K562 (cell line): Measurements from ENCODE around the gene SRMS. TPM values are rescaled to one million over a fixed set of nuclear protein-coding genes. Genes with fewer than 3 reads are reported as not detected.

Experiments used
- ATAC-seq: fragments of 200-7000 bp; cut with Tn5 transposase; 3 replicates; pipeline ENCODE4 v1.9.1; 2020; ENCODE audit warnings: moderate library complexity
- BruUV-seq: library from RNA; stranded (reverse); fragments of 400-500 nt; replicated peaks from 2 replicates; lab custom pipeline; 2021; lab: Mats Ljungman, UMichigan
- CTCF ChIA-PET: fragments of 300-600 bp; formaldehyde crosslinking; extraction: SDS; loops from one replicate; lab custom pipeline; 2021; ENCODE audit warnings: low intra/inter-chr PET ratio; lab: Yijun Ruan, JAX
- POLR2A ChIA-PET: fragments of 300-600, 350-650 bp; sonication (Branson Sonifier 250); formaldehyde crosslinking; extraction: SDS; loops from one replicate; lab custom pipeline; 2021; ENCODE audit warnings: antibody characterized with exemption, inconsistent platforms; lab: Yijun Ruan, JAX
- DNase-seq, 4 experiments: peaks; one replicate each; pipeline versions ENCODE4 v3.0.0 to v3.0.0-alpha.2; 2011 to 2018; ENCODE audit warnings: low spot score in 3 of 4, mixed read lengths in 3 of 4; ENCODE audit errors: extremely low read depth in 1 of 4
- FAIRE-seq: peaks from 2 replicates; lab custom pipeline; 2011; peaks lifted over from hg19 to GRCh38; lab: Jason Lieb, UNC
- H2AFZ ChIP-seq: 2 replicates; pipeline ENCODE4 v1.6.0; 2011; ENCODE audit warnings: low read depth, low read length, control low read depth, inconsistent platforms
- H3K27ac ChIP-seq: fragments of 200-600 bp; 3 replicates; pipeline ENCODE4 v1.8.0; 2011; ENCODE audit warnings: low read depth, mild to moderate bottlenecking, control low read depth, inconsistent platforms, low read length, moderate library complexity, mixed read lengths; ENCODE audit errors: extremely low read depth
- H3K27me3 ChIP-seq, 2 experiments: fragments of 300-600 bp in 1 of 2; 2 replicates in 1 of 2; 3 replicates in 1 of 2; pipeline versions ENCODE4 v1.6.0 to v1.8.0; 2011; ENCODE audit warnings: inconsistent platforms in 2 of 2, low read length in 2 of 2, mild to moderate bottlenecking in 1 of 2, mixed read lengths in 1 of 2, moderate library complexity in 1 of 2; ENCODE audit not compliant: control insufficient read depth in 2 of 2, insufficient read depth in 2 of 2
- H3K36me3 ChIP-seq: fragments of 300-600 bp; 3 replicates; pipeline ENCODE4 v1.8.0; 2011; ENCODE audit warnings: mild to moderate bottlenecking, low read length, inconsistent platforms; ENCODE audit not compliant: control insufficient read depth, insufficient read depth
- H3K4me1 ChIP-seq, 2 experiments: fragments of 200-600 bp in 1 of 2; replicated peaks in 1 of 2; 2 replicates in 1 of 2; 3 replicates in 1 of 2; pipeline versions ENCODE4 v1.5.1 to v1.8.0; 2011; ENCODE audit warnings: inconsistent platforms in 2 of 2, low read length in 2 of 2, mild to moderate bottlenecking in 1 of 2, mixed read lengths in 1 of 2, moderate library complexity in 1 of 2; ENCODE audit not compliant: control insufficient read depth in 2 of 2, insufficient read depth in 2 of 2
- H3K4me2 ChIP-seq: 2 replicates; pipeline ENCODE4 v1.6.1; 2011; ENCODE audit warnings: low read length, control low read depth, inconsistent platforms, mixed read lengths; ENCODE audit not compliant: insufficient read depth
- H3K4me3 ChIP-seq: fragments of 200-600 bp; sonication (generic), shearing (Covaris generic); 2 replicates; pipeline ENCODE4 v1.5.1; 2016; ENCODE audit warnings: control low read depth, inconsistent platforms
- H3K79me2 ChIP-seq: fragments of 200-600 bp; 3 replicates; pipeline ENCODE4 v1.8.0; 2011; ENCODE audit warnings: low read length, inconsistent platforms; ENCODE audit not compliant: control insufficient read depth, insufficient read depth
- H3K9ac ChIP-seq, 2 experiments: 2 replicates each; pipeline versions ENCODE4 v1.6.0 to v1.6.1; 2011; ENCODE audit warnings: low read depth in 2 of 2, low read length in 2 of 2, control low read depth in 1 of 2, inconsistent platforms in 1 of 2, mild to moderate bottlenecking in 1 of 2, mixed read lengths in 1 of 2; ENCODE audit not compliant: insufficient read depth in 1 of 2
- H3K9me1 ChIP-seq: one replicate; pipeline ENCODE4 v1.6.0; 2011; ENCODE audit warnings: inconsistent platforms, mild to moderate bottlenecking, low read length, moderate library complexity; ENCODE audit not compliant: control insufficient read depth, insufficient read depth
- H3K9me3 ChIP-seq: replicated peaks from 2 replicates; pipeline ENCODE4 v1.5.1; 2011; ENCODE audit warnings: low read depth, low read length, inconsistent platforms; ENCODE audit not compliant: control insufficient read depth, insufficient read depth
- H4K20me1 ChIP-seq: replicated peaks from 2 replicates; pipeline ENCODE4 v1.6.1; 2011; ENCODE audit warnings: low read length, inconsistent platforms, mixed read lengths; ENCODE audit not compliant: control insufficient read depth, insufficient read depth
- BHLHE40 ChIP-seq: IDR thresholded peaks from 2 replicates; pipeline ENCODE4 v1.6.1; 2011; ENCODE audit warnings: low read length, improper control_type of control experiment
- GTF3C2 ChIP-seq: IDR thresholded peaks from 3 replicates; pipeline ENCODE4 v1.6.1; 2011; ENCODE audit warnings: borderline replicate concordance, mild to moderate bottlenecking, moderate library complexity; ENCODE audit not compliant: insufficient read length; ENCODE audit errors: extremely low read depth
- HDGF ChIP-seq: fragments of 450-650 bp; IDR thresholded peaks from 2 replicates; pipeline ENCODE4 v1.6.1; 2016
- HEY1 ChIP-seq: fragments of 250-450 bp; sonication (Bioruptor Pico); IDR thresholded peaks from 2 replicates; pipeline ENCODE4 v1.5.0; 2020; ENCODE audit warnings: mild to moderate bottlenecking, moderate library complexity, borderline replicate concordance
- KDM5B ChIP-seq: fragments of 200-600 bp; sonication (generic); IDR thresholded peaks from 2 replicates; pipeline ENCODE4 v1.6.1; 2012; ENCODE audit warnings: low read depth, mild to moderate bottlenecking, moderate library complexity, low read length, control low read depth, inconsistent platforms; ENCODE audit not compliant: insufficient replicate concordance
- MAZ ChIP-seq, 2 experiments: fragments of 450-650 bp in 1 of 2; sonication (generic) in 1 of 2; formaldehyde crosslinking; IDR thresholded peaks in 1 of 2; conservative IDR thresholded peaks in 1 of 2; 2 replicates each; pipeline versions ENCODE4 v1.4.0 to v1.5.0; 2020; ENCODE audit warnings: mild to moderate bottlenecking in 1 of 2, missing genetic modification reagents in 1 of 2
- NFIC ChIP-seq: fragments of 450-650 bp; IDR thresholded peaks from 2 replicates; pipeline ENCODE4 v1.6.1; 2017; ENCODE audit warnings: mild to moderate bottlenecking, inconsistent platforms
- SP1 ChIP-seq: sonication (generic); formaldehyde crosslinking; IDR thresholded peaks from 2 replicates; pipeline ENCODE4 v1.8.1; 2022; ENCODE audit warnings: mild to moderate bottlenecking, missing genetic modification reagents
- TRIM25 ChIP-seq: fragments of 450-650 bp; IDR thresholded peaks from 2 replicates; pipeline ENCODE4 v1.7.0; 2016; ENCODE audit warnings: borderline replicate concordance
- WGBS: fragments of 100-300 bp; shearing (Covaris generic); methylation state at CpG from one replicate; pipeline ENCODE4 v1.1.6; 2016; ENCODE audit warnings: low coverage, mixed read lengths; ENCODE audit not compliant: insufficient coverage; ENCODE audit errors: missing lambda C conversion rate; 5-methylcytosine and 5-hydroxymethylcytosine counted together
- in situ Hi-C: fragments of 300-500 bp; cut with MboI; formaldehyde crosslinking; loops from 4 replicates; pipeline ENCODE4 v1.15.0; 2018; ENCODE audit warnings: inconsistent platforms, mixed read lengths
- intact Hi-C: fragments of 100-400 bp; cut with micrococcal nuclease; formaldehyde crosslinking; loops from 2 replicates; pipeline ENCODE4 v1.14.2; 2022
- polyA plus RNA-seq, 8 experiments: library from polyadenylated mRNA; depleted of rRNA in 4 of 8; stranded (reverse) in 5 of 8; unstranded in 3 of 8; fragments of >200 nt; fragmentation: Nextera tagmentation in 2 of 8; fragmentation: Illumina TruSeq in 1 of 8; extraction: Ambion mirVana in 2 of 8; extraction: Trizol in 1 of 8; gene quantifications; 2 replicates each; pipeline versions ENCODE4 v1.2.1 to v1.2.3, GENCODE V29; 2011 to 2014; ENCODE audit warnings: inconsistent platforms in 1 of 8, missing spikeins in 1 of 8
- total RNA-seq, 7 experiments: library from RNA; depleted of rRNA in 6 of 7; stranded (reverse); fragments of >200 nt in 6 of 7; fragmentation: Illumina TruSeq in 2 of 7; extraction: Trizol in 2 of 7; gene quantifications; 2 replicates each; pipeline versions ENCODE4 v1.2.1 to v1.2.3, GENCODE V29; 2011 to 2021; ENCODE audit warnings: low replicate concordance in 1 of 7

Gene SRMS
- total and polyA plus RNA-seq, 9 of the 15 experiments (the other 6 are each of a cell fraction or from before 2014, with no cell fraction given) = 0.07 TPM; not detected in 8

DNA sequence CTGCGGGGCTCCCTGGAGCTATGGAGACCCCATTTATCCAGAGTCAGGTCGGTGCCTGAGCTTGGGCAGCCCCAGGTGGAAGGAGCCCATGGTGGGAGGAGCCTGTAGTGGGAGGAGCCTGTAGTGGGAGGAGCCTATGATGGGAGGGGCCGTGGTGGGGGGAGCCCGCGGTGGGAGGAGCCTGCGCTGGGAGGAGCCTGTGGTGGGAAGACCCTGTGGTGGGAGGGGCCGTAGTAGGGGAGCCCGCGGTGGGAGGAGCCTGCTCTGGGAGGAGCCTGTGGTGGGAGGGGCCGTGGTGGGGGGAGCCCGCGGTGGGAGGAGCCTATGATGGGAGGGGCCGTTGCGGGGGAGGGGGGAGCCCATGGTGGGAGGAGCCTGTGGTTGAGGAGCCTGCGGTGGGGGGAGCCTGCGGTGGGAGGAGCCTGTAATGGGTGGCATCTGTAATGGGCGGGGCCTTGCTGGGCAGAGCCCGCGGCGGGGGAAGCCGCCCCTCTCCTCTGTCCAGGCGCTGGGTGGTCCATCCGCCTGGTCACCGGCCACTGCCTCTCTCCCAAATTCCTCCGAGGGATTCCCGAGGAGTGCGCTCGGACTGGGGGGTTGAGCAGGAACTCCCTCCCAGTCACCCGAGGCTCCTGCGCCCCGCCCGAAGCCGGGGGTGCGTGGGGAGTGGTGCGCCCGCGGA lies 5.8 kb upstream of the SRMS start:
- Histone ChIP-seq H3K4me1 (peaks cover 15 to 69% of the 10 kb centered on the region in 2 experiments), H3K9me3 (no peaks in the 10 kb centered on the region), H3K4me2 (peak overlapping the region; percentile 84), H3K4me3 (peak overlapping the region; percentile 76), H3K79me2 (no peaks in the 10 kb centered on the region), H3K27ac (peak overlapping the region; percentile 60), H3K36me3 (no peaks in the 10 kb centered on the region), H3K9ac (peak overlapping the region; percentile 55 to 91), H2AFZ (peak overlapping the region; percentile 89), H4K20me1 (no peaks in the 10 kb centered on the region), H3K9me1 (no peaks in the 10 kb centered on the region), H3K27me3 (no peaks in the 10 kb centered on the region; a peak in 1 of 5 replicates)
- ChIA-PET CTCF (interaction anchor here (0.7 kb wide), 1 partner anchor 57 kb away, joined by 3 read pairs; no protein-coding TSS in a partner anchor), POLR2A (interaction anchor here (0.6 to 1.5 kb wide), 5 partner anchors 17 to 331 kb away, joined by 3 to 7 read pairs (median 3); partner anchors contain the start of gene PPDPF)
- ATAC-seq (peak; percentile 86), FAIRE-seq (peak; percentile 96), DNase-seq (peak; percentile 91 to 93 (median 92))
- in situ Hi-C loops (no loop called here), intact Hi-C loops (loop anchor here (10.0 kb wide), 1 partner anchor 311 kb away; the partner anchor contains the start of genes ABHD16B and TPD52L2)
- 1% methylated on average over 16 of the region's 37 CpGs for WGBS
- no TSS peak for BruUV-seq
- TF ChIP-seq MAZ (CRISPR knock-in tag; conservative IDR thresholded peaks at IDR 0.05 in 1 of 2, IDR thresholded peaks at IDR 0.05 in 1 of 2) (peak; percentile 45 to 60; a peak in 2 of 4 replicates), GTF3C2 (no peak), NFIC (no peak), BHLHE40 (no peak), SP1 (CRISPR knock-in tag) (peak; percentile 82), TRIM25 (no peak), KDM5B (peak; percentile 52), HEY1 (CRISPR knock-in tag) (no peak), HDGF (0 out of 2 replicates have a peak, but pooled peaks have one; percentile 52)
